IMR-90 (cell line): ENCODE data around the gene ABLIM3. TPM values are rescaled to one million over a fixed set of nuclear protein-coding genes. Genes with fewer than 3 reads are reported as not detected.

Experiments
- ATAC-seq: fragments of 200-7000 bp; cut with Tn5 transposase; 2 replicates; pipeline ENCODE4 v1.9.1; 2020; ENCODE audit warnings: low read depth, mild to moderate bottlenecking, moderate library complexity
- BruUV-seq: library from RNA; stranded (reverse); fragments of 400-500 nt; replicated peaks from 2 replicates; lab custom pipeline; 2021; lab: Mats Ljungman, UMichigan
- CTCF ChIA-PET: fragments of 300-600 bp; formaldehyde crosslinking; extraction: SDS; loops from one replicate; lab custom pipeline; 2021; ENCODE audit warnings: antibody characterized with exemption; lab: Yijun Ruan, JAX
- POLR2A ChIA-PET: fragments of 300-600 bp; sonication (Branson Sonifier 250); formaldehyde crosslinking; loops from one replicate; lab custom pipeline; 2022; ENCODE audit warnings: antibody characterized with exemption; ENCODE audit not compliant: unreplicated experiment; lab: Charles Lee
- DNase-seq: peaks from one replicate; pipeline ENCODE4 v3.0.0; 2013
- H2AFZ ChIP-seq: replicated peaks from 2 replicates; pipeline ENCODE3; 2013; ENCODE audit warnings: low read length, mild to moderate bottlenecking; ENCODE audit not compliant: poor library complexity
- H2AK5ac ChIP-seq: 2 replicates; pipeline ENCODE4 v1.6.1; 2013; ENCODE audit warnings: low read depth, low read length, inconsistent platforms
- H2AK9ac ChIP-seq: replicated peaks from 2 replicates; pipeline ENCODE3; 2013; ENCODE audit warnings: mild to moderate bottlenecking, low read depth, low read length, moderate library complexity; ENCODE audit not compliant: poor library complexity
- H2BK120ac ChIP-seq: 2 replicates; pipeline ENCODE4 v1.6.1; 2013; ENCODE audit warnings: low read depth, low read length, inconsistent platforms
- H2BK15ac ChIP-seq: 3 replicates; pipeline ENCODE4 v1.6.1; 2013; ENCODE audit warnings: low read depth, low read length, inconsistent platforms
- H2BK20ac ChIP-seq: 2 replicates; pipeline ENCODE4 v1.6.1; 2013; ENCODE audit warnings: low read depth, mild to moderate bottlenecking, inconsistent platforms, low read length, moderate library complexity
- H2BK5ac ChIP-seq: 2 replicates; pipeline ENCODE4 v1.6.1; 2013; ENCODE audit warnings: mild to moderate bottlenecking, low read depth, low read length, inconsistent platforms; ENCODE audit not compliant: poor library complexity, severe bottlenecking
- H3K14ac ChIP-seq: replicated peaks from 2 replicates; pipeline ENCODE4 v1.6.1; 2013; ENCODE audit warnings: low read depth, low read length, inconsistent platforms
- H3K18ac ChIP-seq: 2 replicates; pipeline ENCODE4 v1.6.1; 2013; ENCODE audit warnings: low read depth, low read length, control low read depth
- H3K23ac ChIP-seq: 2 replicates; pipeline ENCODE4 v1.6.1; 2013; ENCODE audit warnings: low read depth, low read length, inconsistent platforms
- H3K27ac ChIP-seq: 2 replicates; pipeline ENCODE4 v1.5.1; 2013; ENCODE audit warnings: mild to moderate bottlenecking, control low read depth, low read length; ENCODE audit not compliant: insufficient read depth
- H3K27me3 ChIP-seq: 2 replicates; pipeline ENCODE4 v1.6.1; 2013; ENCODE audit warnings: low read length; ENCODE audit not compliant: control insufficient read depth, insufficient read depth
- H3K36me3 ChIP-seq: 2 replicates; pipeline ENCODE4 v1.6.1; 2013; ENCODE audit warnings: low read length, mixed read lengths; ENCODE audit not compliant: control insufficient read depth, insufficient read depth
- H3K4ac ChIP-seq: 2 replicates; pipeline ENCODE4 v1.6.1; 2013; ENCODE audit warnings: low read depth, low read length, inconsistent platforms
- H3K4me1 ChIP-seq: 2 replicates; pipeline ENCODE4 v1.6.1; 2013; ENCODE audit warnings: low read length, mixed read lengths; ENCODE audit not compliant: control insufficient read depth, insufficient read depth
- H3K4me2 ChIP-seq: 2 replicates; pipeline ENCODE4 v1.6.1; 2013; ENCODE audit warnings: low read depth, mild to moderate bottlenecking, control low read depth, low read length, moderate library complexity
- H3K4me3 ChIP-seq: 2 replicates; pipeline ENCODE4 v1.5.1; 2013; ENCODE audit warnings: low read depth, mild to moderate bottlenecking, control low read depth, low read length, moderate library complexity; ENCODE audit not compliant: insufficient read depth
- H3K56ac ChIP-seq: 2 replicates; pipeline ENCODE4 v1.6.1; 2013; ENCODE audit warnings: low read length, inconsistent platforms; ENCODE audit not compliant: insufficient read depth; ENCODE audit errors: extremely low read depth
- H3K79me1 ChIP-seq, 2 experiments: 2 replicates each; pipeline ENCODE4 v1.6.1; 2013; ENCODE audit warnings: low read length in 2 of 2, inconsistent platforms in 1 of 2, low read depth in 1 of 2
- H3K9ac ChIP-seq: 2 replicates; pipeline ENCODE4 v1.6.1; 2013; ENCODE audit warnings: low read depth, low read length, control low read depth
- H3K9me1 ChIP-seq: 2 replicates; pipeline ENCODE4 v1.6.1; 2013; ENCODE audit warnings: low read length, inconsistent platforms; ENCODE audit not compliant: insufficient read depth
- H3K9me3 ChIP-seq: 2 replicates; pipeline ENCODE4 v1.6.1; 2013; ENCODE audit warnings: low read length; ENCODE audit not compliant: control insufficient read depth, insufficient read depth
- H4K20me1 ChIP-seq: 2 replicates; pipeline ENCODE4 v1.6.1; 2013; ENCODE audit warnings: low read length, inconsistent platforms; ENCODE audit not compliant: insufficient read depth
- H4K5ac ChIP-seq: 2 replicates; pipeline ENCODE4 v1.6.1; 2013; ENCODE audit warnings: mild to moderate bottlenecking, low read depth, low read length, control low read depth
- H4K8ac ChIP-seq, 2 experiments: 2 replicates each; pipeline ENCODE4 v1.6.1; 2013; ENCODE audit warnings: low read depth in 2 of 2, low read length in 2 of 2, control low read depth in 1 of 2, inconsistent platforms in 1 of 2
- H4K91ac ChIP-seq: 2 replicates; pipeline ENCODE4 v1.6.1; 2013; ENCODE audit warnings: low read depth, low read length, inconsistent platforms; ENCODE audit not compliant: insufficient read depth
- CEBPB ChIP-seq: IDR thresholded peaks from 2 replicates; pipeline ENCODE4 v1.6.1; 2012; ENCODE audit warnings: low read depth, low read length, improper control_type of control experiment
- CHD1 ChIP-seq: IDR thresholded peaks from 2 replicates; pipeline ENCODE4 v1.6.1; 2012; ENCODE audit warnings: low read depth, low read length, improper control_type of control experiment
- ELK1 ChIP-seq: fragments of 150-350 bp; IDR thresholded peaks from 2 replicates; pipeline ENCODE4 v1.6.1; 2016; ENCODE audit warnings: low read depth, mild to moderate bottlenecking, low read length, moderate library complexity, borderline replicate concordance
- WGBS, 2 experiments: methylation state at CpG; one replicate each; pipeline versions ENCODE4 v1.1.5 to v1.1.7; 2013; ENCODE audit warnings: missing lambda C conversion rate in 2 of 2; ENCODE audit not compliant: insufficient read length in 1 of 2; ENCODE audit errors: extremely low coverage in 2 of 2; 5-methylcytosine and 5-hydroxymethylcytosine counted together
- dilution Hi-C: fragments of 300-500 bp; cut with HindIII; formaldehyde crosslinking; loops from one replicate; pipeline ENCODE4 v1.14.3; 2018; ENCODE audit warnings: low sequenced_read_pairs; ENCODE audit not compliant: unreplicated experiment
- in situ Hi-C: fragments of 300-500 bp; cut with MboI; formaldehyde crosslinking; loops from 3 replicates; pipeline ENCODE4 v1.14.3; 2019; ENCODE audit warnings: low sequenced_read_pairs, inconsistent platforms, mixed read lengths
- intact Hi-C: fragments of 100-400 bp; cut with micrococcal nuclease; formaldehyde crosslinking; loops from 2 replicates; pipeline ENCODE4 v1.10.0; 2022
- polyA plus RNA-seq, 3 experiments: library from polyadenylated mRNA; depleted of rRNA; stranded (reverse); fragments of >200 nt; gene quantifications; 2 replicates each; pipeline ENCODE4 v1.2.3, GENCODE V29; 2012; ENCODE audit warnings: low replicate concordance in 1 of 3
- total RNA-seq: library from RNA; depleted of rRNA; stranded (reverse); fragments of >200 nt; gene quantifications from 2 replicates; pipeline ENCODE4 v1.2.3, GENCODE V29; 2012

Gene ABLIM3
- total and polyA plus RNA-seq, 2 of the 4 experiments (the other 2 are of a cell fraction): 33.3 to 69.9 TPM

DNA sequence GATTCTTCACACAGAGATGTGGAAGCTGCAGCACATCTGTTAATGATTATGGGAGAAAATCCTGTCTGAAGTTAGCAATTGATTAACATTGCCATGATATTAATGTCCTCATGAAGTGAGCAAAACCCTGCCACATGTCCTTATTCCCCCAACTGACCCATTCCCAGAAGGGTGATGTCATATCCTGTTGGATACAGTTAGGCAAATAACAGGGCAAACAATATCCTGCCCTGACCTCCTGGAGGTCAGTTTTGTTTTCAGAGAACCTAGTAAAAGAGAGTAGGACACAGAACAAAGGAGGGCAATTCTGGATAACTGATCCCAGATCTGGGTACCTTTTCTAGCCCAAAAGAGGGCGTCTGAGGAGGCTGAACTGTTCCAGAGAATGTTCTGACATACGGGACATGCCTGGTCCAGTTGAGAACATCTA is 11.0 kb downstream of the ABLIM3 start:
- Histone ChIP-seq H2AK9ac (no peak overlapping the region), H4K20me1 (peaks cover 11% of the 10 kb centered on the region; the same call in 1 of the 2 replicates), H4K5ac (peak overlapping the region; percentile 83), H3K9ac (no peak overlapping the region), H2AFZ (no peak overlapping the region), H3K56ac (no peak overlapping the region; the same call in 1 of the 2 replicates), H3K23ac (peak overlapping the region; percentile 90), H3K4me3 (no peak overlapping the region), H2BK15ac (peak overlapping the region; percentile 91; the same call in 1 of the 3 replicates), H3K27me3 (no peaks in the 10 kb centered on the region), H4K8ac (peak overlapping the region; percentile 60 to 73; a peak in 3 of 4 replicates), H3K79me1 (peaks cover 63 to 98% of the 10 kb centered on the region in 2 experiments), H3K18ac (peak overlapping the region; percentile 93; the same call in 1 of the 2 replicates), H2BK20ac (peak overlapping the region; percentile 82; the same call in 1 of the 2 replicates), H3K36me3 (no peaks in the 10 kb centered on the region), H3K9me3 (no peaks in the 10 kb centered on the region), H3K9me1 (peaks cover 37% of the 10 kb centered on the region), H2BK120ac (peak overlapping the region; percentile 75), H3K14ac (peak overlapping the region; percentile 71), H2BK5ac (peak overlapping the region; percentile 80), H3K4ac (peak overlapping the region; percentile 91), H3K4me1 (peaks cover 44% of the 10 kb centered on the region), H3K4me2 (0 out of 2 replicates have a peak overlapping the region, but pooled peaks have one; percentile 14), H3K27ac (peak overlapping the region; percentile 63), H2AK5ac (peak overlapping the region; percentile 82), H4K91ac (peak overlapping the region; percentile 85)
- peak; percentile 62 for DNase-seq
- TF ChIP-seq ELK1 (no peak), CHD1 (no peak), CEBPB (no peak)
- in situ Hi-C loops: loop anchor here (25.0 kb wide), 1 partner anchor 410 kb away; the partner anchor contains the start of gene CSNK1A1
- intact Hi-C loops: loop anchor here (1.0 kb wide), 1 partner anchor 9 kb away; no protein-coding TSS in a partner anchor
- no CpG with 5 or more reads among the region's 2 CpGs for WGBS, 2 experiments
- POLR2A ChIA-PET: no interaction called here
- dilution Hi-C loops: no loop called here
- no peak; the same call in 1 of the 2 replicates for ATAC-seq
- CTCF ChIA-PET: interaction anchor here (0.9 to 1.7 kb wide), 2 partner anchors 9 to 10 kb away, joined by 3 to 5 read pairs; no protein-coding TSS in a partner anchor
- BruUV-seq: no TSS peak
